H1 (cell line): ENCODE results near the gene CEP128. TPM values are rescaled to one million over a fixed set of nuclear protein-coding genes. Genes with fewer than 3 reads are reported as not detected.

Experiments
- CTCF ChIA-PET: fragments of 300-600 bp; sonication (Branson Sonifier 250); formaldehyde crosslinking; loops from one replicate; lab custom pipeline; 2021; ENCODE audit not compliant: partially characterized antibody; lab: Charles Lee
- POLR2A ChIA-PET: fragments of 300-600 bp; sonication (Branson Sonifier 250); formaldehyde crosslinking; loops from one replicate; lab custom pipeline; 2021; ENCODE audit warnings: inconsistent platforms; ENCODE audit not compliant: partially characterized antibody; lab: Charles Lee
- DNase-seq, 2 experiments: peaks; one replicate each; pipeline versions ENCODE4 v3.0.0 to v3.0.0-alpha.2; 2010 to 2022; ENCODE audit warnings: low spot score in 2 of 2, low read depth in 1 of 2, mixed read lengths in 1 of 2
- FAIRE-seq: peaks from 2 replicates; lab custom pipeline; 2011; peaks lifted over from hg19 to GRCh38; lab: Jason Lieb, UNC
- H2AFZ ChIP-seq: 2 replicates; pipeline ENCODE4 v1.8.1; 2012; ENCODE audit warnings: low read length, inconsistent platforms
- H2AK5ac ChIP-seq: 2 replicates; pipeline ENCODE4 v1.6.1; 2013; ENCODE audit warnings: low read depth, low read length
- H2BK120ac ChIP-seq: replicated peaks from 2 replicates; pipeline ENCODE3; 2013; ENCODE audit warnings: low read depth, low read length, inconsistent platforms
- H2BK12ac ChIP-seq: 2 replicates; pipeline ENCODE4 v1.6.1; 2013; ENCODE audit warnings: low read depth, low read length
- H2BK15ac ChIP-seq: 2 replicates; pipeline ENCODE4 v1.6.1; 2013; ENCODE audit warnings: low read length
- H2BK20ac ChIP-seq: 2 replicates; pipeline ENCODE4 v1.6.1; 2013; ENCODE audit warnings: low read length
- H2BK5ac ChIP-seq: 2 replicates; pipeline ENCODE4 v1.6.1; 2013; ENCODE audit warnings: low read depth, low read length
- H3K14ac ChIP-seq: 2 replicates; pipeline ENCODE4 v1.6.1; 2013; ENCODE audit warnings: inconsistent platforms; ENCODE audit not compliant: insufficient read length
- H3K18ac ChIP-seq: 2 replicates; pipeline ENCODE4 v1.6.1; 2013; ENCODE audit warnings: low read length; ENCODE audit errors: extremely low read depth
- H3K23ac ChIP-seq: 2 replicates; pipeline ENCODE4 v1.6.1; 2013; ENCODE audit warnings: inconsistent platforms; ENCODE audit not compliant: insufficient read length
- H3K23me2 ChIP-seq: 2 replicates; pipeline ENCODE4 v1.6.1; 2013; ENCODE audit warnings: low read depth, low read length
- H3K27ac ChIP-seq: 2 replicates; pipeline ENCODE4 v1.6.1; 2011; ENCODE audit warnings: low read depth, low read length, inconsistent platforms
- H3K27me3 ChIP-seq, 4 experiments: replicated peaks in 1 of 4; 1 replicate in 1 of 4; 2 replicates in 3 of 4; pipeline versions ENCODE4 v1.6.1 to v1.8.1; 2011 to 2013; ENCODE audit warnings: low read length in 3 of 4, mild to moderate bottlenecking in 3 of 4, inconsistent platforms in 2 of 4, mixed read lengths in 2 of 4, moderate library complexity in 1 of 4; ENCODE audit not compliant: control insufficient read depth in 3 of 4, insufficient read depth in 3 of 4; ENCODE audit errors: extremely low read depth in 1 of 4
- H3K36me3 ChIP-seq, 4 experiments: 2 replicates each; pipeline versions ENCODE4 v1.6.1 to v1.8.1; 2011 to 2013; ENCODE audit warnings: mild to moderate bottlenecking in 4 of 4, low read length in 3 of 4, moderate library complexity in 2 of 4, control low read depth in 1 of 4, inconsistent platforms in 1 of 4; ENCODE audit not compliant: insufficient read depth in 4 of 4, control insufficient read depth in 2 of 4
- H3K4ac ChIP-seq: replicated peaks from 2 replicates; pipeline ENCODE3; 2013; ENCODE audit warnings: low read length, low read depth, mixed read lengths, inconsistent platforms; ENCODE audit not compliant: insufficient read length
- H3K4me1 ChIP-seq, 4 experiments: replicated peaks in 1 of 4; 1 replicate in 1 of 4; 2 replicates in 3 of 4; pipeline versions ENCODE4 v1.6.1 to v1.8.1; 2011 to 2013; ENCODE audit warnings: low read length in 3 of 4, inconsistent platforms in 2 of 4, mixed read lengths in 1 of 4; ENCODE audit not compliant: insufficient read depth in 4 of 4, control insufficient read depth in 3 of 4
- H3K4me2 ChIP-seq, 2 experiments: 2 replicates each; pipeline versions ENCODE4 v1.6.1 to v1.8.1; 2011 to 2013; ENCODE audit warnings: low read depth in 2 of 2, low read length in 2 of 2, control low read depth in 1 of 2, inconsistent platforms in 1 of 2, mild to moderate bottlenecking in 1 of 2; ENCODE audit not compliant: insufficient read depth in 1 of 2
- H3K4me3 ChIP-seq, 4 experiments: fragments of 200-600, 300-600 bp in 1 of 4; sonication (generic), shearing (Covaris generic), sonication (Bioruptor Twin) in 1 of 4; 2 replicates each; pipeline versions ENCODE4 v1.5.1 to v1.8.1; 2011 to 2016; ENCODE audit warnings: low read length in 4 of 4, low read depth in 3 of 4, control low read depth in 2 of 4, inconsistent platforms in 2 of 4, mild to moderate bottlenecking in 2 of 4, mixed read lengths in 1 of 4, moderate library complexity in 1 of 4; ENCODE audit not compliant: insufficient read depth in 2 of 4; ENCODE audit errors: extremely low read depth in 1 of 4
- H3K56ac ChIP-seq: replicated peaks from 2 replicates; pipeline ENCODE3; 2013; ENCODE audit warnings: low read depth, mild to moderate bottlenecking, mixed read lengths, low read length, inconsistent platforms; ENCODE audit not compliant: insufficient read length
- H3K79me1 ChIP-seq: 2 replicates; pipeline ENCODE4 v1.6.1; 2013; ENCODE audit warnings: low read depth, low read length, control low read depth
- H3K79me2 ChIP-seq, 2 experiments: 2 replicates each; pipeline versions ENCODE4 v1.6.1 to v1.8.1; 2012 to 2013; ENCODE audit warnings: low read length in 2 of 2, mild to moderate bottlenecking in 2 of 2, inconsistent platforms in 1 of 2; ENCODE audit not compliant: insufficient read depth in 2 of 2, control insufficient read depth in 1 of 2
- H3K9ac ChIP-seq, 4 experiments: replicated peaks in 1 of 4; 1 replicate in 1 of 4; 2 replicates in 3 of 4; pipeline versions ENCODE4 v1.6.1 to v1.8.1; 2011 to 2013; ENCODE audit warnings: low read depth in 3 of 4, low read length in 3 of 4, control low read depth in 2 of 4, mild to moderate bottlenecking in 2 of 4, moderate library complexity in 2 of 4, inconsistent platforms in 1 of 4; ENCODE audit errors: extremely low read depth in 1 of 4
- H3K9me3 ChIP-seq, 2 experiments: 2 replicates each; pipeline versions ENCODE4 v1.6.1 to v1.8.1; 2012 to 2013; ENCODE audit warnings: mild to moderate bottlenecking in 2 of 2, moderate library complexity in 2 of 2, control low read depth in 1 of 2, inconsistent platforms in 1 of 2, low read depth in 1 of 2, low read length in 1 of 2, mixed read lengths in 1 of 2; ENCODE audit not compliant: insufficient read depth in 2 of 2
- H4K20me1 ChIP-seq, 2 experiments: replicated peaks in 1 of 2; 2 replicates each; pipeline versions ENCODE3 to v1.8.1; 2011 to 2013; ENCODE audit warnings: inconsistent platforms in 2 of 2, low read length in 2 of 2, mild to moderate bottlenecking in 1 of 2; ENCODE audit not compliant: insufficient read depth in 2 of 2, control insufficient read depth in 1 of 2
- H4K5ac ChIP-seq: 2 replicates; pipeline ENCODE4 v1.6.1; 2013; ENCODE audit warnings: low read length, low read depth, mixed read lengths, inconsistent platforms; ENCODE audit not compliant: insufficient read length
- H4K8ac ChIP-seq: 2 replicates; pipeline ENCODE4 v1.8.0; 2013; ENCODE audit warnings: mild to moderate bottlenecking, moderate library complexity, low read length, inconsistent platforms; ENCODE audit not compliant: insufficient read depth; ENCODE audit errors: extremely low read depth
- H4K91ac ChIP-seq: replicated peaks from 2 replicates; pipeline ENCODE3; 2013; ENCODE audit warnings: low read length, mixed read lengths, inconsistent platforms; ENCODE audit not compliant: insufficient read length
- BCL11A ChIP-seq, 2 experiments: IDR thresholded peaks; one replicate each; pipeline ENCODE4 v1.6.1; 2011; ENCODE audit warnings: low read depth in 2 of 2, low read length in 2 of 2, mild to moderate bottlenecking in 2 of 2
- CTBP2 ChIP-seq: IDR thresholded peaks from 2 replicates; pipeline ENCODE4 v1.7.0; 2011; ENCODE audit warnings: borderline replicate concordance, mild to moderate bottlenecking, moderate library complexity, mixed read lengths, low read length; ENCODE audit not compliant: insufficient read depth, insufficient read length
- EZH2 ChIP-seq: fragments of 200-600 bp; sonication (generic); IDR thresholded peaks from 2 replicates; pipeline ENCODE4 v1.7.1; 2012; ENCODE audit warnings: low read depth, mild to moderate bottlenecking, moderate library complexity, low read length, inconsistent platforms; ENCODE audit not compliant: severe bottlenecking
- RAD21 ChIP-seq, 2 experiments: IDR thresholded peaks in 1 of 2; conservative IDR thresholded peaks in 1 of 2; 2 replicates each; pipeline ENCODE4 v1.6.1; 2011; ENCODE audit warnings: low read depth in 2 of 2, low read length in 2 of 2, improper control_type of control experiment in 1 of 2, inconsistent platforms in 1 of 2, mild to moderate bottlenecking in 1 of 2, moderate library complexity in 1 of 2
- SP4 ChIP-seq: IDR thresholded peaks from 2 replicates; pipeline ENCODE4 v1.6.1; 2012; ENCODE audit warnings: low read length, inconsistent platforms
- WGBS, 2 experiments: shearing (Covaris generic) in 1 of 2; methylation state at CpG; one replicate each; pipeline versions ENCODE4 v1.1.6 to v1.1.7; 2013 to 2015; ENCODE audit warnings: low lambda C conversion rate in 2 of 2, mixed read lengths in 2 of 2, inconsistent platforms in 1 of 2, low coverage in 1 of 2, missing lambda C conversion rate in 1 of 2; ENCODE audit not compliant: insufficient replicate concordance in 2 of 2, insufficient coverage in 1 of 2, insufficient read length in 1 of 2; ENCODE audit errors: extremely low coverage in 1 of 2, missing lambda C conversion rate in 1 of 2; 5-methylcytosine and 5-hydroxymethylcytosine counted together
- polyA plus RNA-seq, 7 experiments: library from polyadenylated mRNA; depleted of rRNA in 3 of 7; stranded (reverse) in 5 of 7; unstranded in 2 of 7; fragments of >200 nt in 5 of 7; fragments of 200-250 nt in 2 of 7; gene quantifications; 1 replicate in 5 of 7; 2 replicates in 1 of 7; 4 replicates in 1 of 7; pipeline versions ENCODE4 v1.2.1 to v1.2.3, GENCODE V29; 2011 to 2013; ENCODE audit warnings: missing spikeins in 2 of 7, mixed read lengths in 2 of 7
- total RNA-seq: library from RNA; stranded (reverse); fragmentation: NEBNext Ultra II Directional; extraction: Animal tissue kit (Norgen Biotek cat#: 25700); gene quantifications from 2 replicates; pipeline ENCODE4 v1.2.1, GENCODE V29; 2021
- TF ChIP-seq, protein P1 (sequence below): IDR thresholded peaks from 2 replicates; pipeline ENCODE4 v1.6.1; 2012; ENCODE audit warnings: inconsistent platforms
- TF ChIP-seq, protein P2 (sequence below): IDR thresholded peaks from 2 replicates; pipeline ENCODE4 v1.6.1; 2012; ENCODE audit warnings: low read length, inconsistent platforms

The CEP128 gene
- total and polyA plus RNA-seq, 2 of the 8 experiments (the other 6 are each of a cell fraction or from before 2014, with no cell fraction given), result 1.9 to 17.0 TPM

DNA sequence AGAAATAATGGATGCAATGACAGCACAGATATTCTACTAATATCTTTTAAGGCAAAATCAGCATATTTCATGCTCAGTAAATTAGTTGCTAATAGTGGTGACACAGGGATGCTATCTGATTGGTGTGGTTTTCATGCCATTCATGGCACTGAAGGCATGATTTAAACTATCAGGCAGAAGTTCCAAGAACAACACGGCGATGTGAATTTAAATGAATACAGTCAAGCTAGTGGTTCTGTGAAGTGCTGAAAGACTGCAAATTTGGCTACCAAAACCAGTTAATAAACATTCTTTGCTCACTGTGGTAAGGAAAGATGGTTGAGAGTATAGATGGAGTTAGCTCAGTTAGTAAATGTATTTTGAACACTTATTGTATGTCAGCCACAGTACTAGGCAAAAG is 458.2 kb downstream of the CEP128 start:
- WGBS, 2 experiments, result 94% methylated on average over 2 of the region's 2 CpGs; no CpG with 5 or more reads in 1 of the 2 experiments
- Histone ChIP-seq H2BK20ac (no peak overlapping the region), H3K36me3 (no peaks in the 10 kb centered on the region), H2BK15ac (no peak overlapping the region), H4K91ac (no peak overlapping the region), H3K23ac (no peak overlapping the region), H3K4me3 (no peak overlapping the region), H4K5ac (no peak overlapping the region), H3K14ac (no peak overlapping the region), H2BK12ac (no peak overlapping the region), H3K56ac (no peak overlapping the region), H3K4ac (no peak overlapping the region), H2BK120ac (no peak overlapping the region), H3K79me1 (no peaks in the 10 kb centered on the region), H3K23me2 (no peaks in the 10 kb centered on the region), H3K9me3 (no peaks in the 10 kb centered on the region), H4K20me1 (no peaks in the 10 kb centered on the region), H3K18ac (no peak overlapping the region), H2AK5ac (no peak overlapping the region), H3K9ac (no peak overlapping the region), H4K8ac (no peak overlapping the region), H3K4me1 (no peaks in the 10 kb centered on the region), H2BK5ac (no peak overlapping the region), H3K79me2 (no peaks in the 10 kb centered on the region), H3K27ac (no peak overlapping the region), H3K27me3 (no peaks in the 10 kb centered on the region), H2AFZ (no peak overlapping the region), H3K4me2 (no peak overlapping the region)
- DNase-seq (no peak), FAIRE-seq (no peak)
- CTCF ChIA-PET, result interaction anchor here (1.5 to 2.0 kb wide), 2 partner anchors 11 to 14 kb away, joined by 4 to 6 read pairs; no protein-coding TSS in a partner anchor
- POLR2A ChIA-PET, result no interaction called here
- no peak for TF ChIP-seq RAD21 (IDR thresholded peaks at IDR 0.05 in 1 of 2, conservative IDR thresholded peaks at IDR 0.05 in 1 of 2; ENCODE audit: low read depth in 2 of 2, low read length in 2 of 2)
- TF ChIP-seq BCL11A (IDR thresholded peaks at IDR 0.05; ENCODE audit: low read depth in 2 of 2, low read length in 2 of 2), result no peak
- no peak for TF ChIP-seq SP4
- TF ChIP-seq, protein P1, sequence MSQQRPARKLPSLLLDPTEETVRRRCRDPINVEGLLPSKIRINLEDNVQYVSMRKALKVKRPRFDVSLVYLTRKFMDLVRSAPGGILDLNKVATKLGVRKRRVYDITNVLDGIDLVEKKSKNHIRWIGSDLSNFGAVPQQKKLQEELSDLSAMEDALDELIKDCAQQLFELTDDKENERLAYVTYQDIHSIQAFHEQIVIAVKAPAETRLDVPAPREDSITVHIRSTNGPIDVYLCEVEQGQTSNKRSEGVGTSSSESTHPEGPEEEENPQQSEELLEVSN, result no peak
- TF ChIP-seq CTBP2, result no peak
- TF ChIP-seq EZH2, result no peak
- TF ChIP-seq, protein P2, sequence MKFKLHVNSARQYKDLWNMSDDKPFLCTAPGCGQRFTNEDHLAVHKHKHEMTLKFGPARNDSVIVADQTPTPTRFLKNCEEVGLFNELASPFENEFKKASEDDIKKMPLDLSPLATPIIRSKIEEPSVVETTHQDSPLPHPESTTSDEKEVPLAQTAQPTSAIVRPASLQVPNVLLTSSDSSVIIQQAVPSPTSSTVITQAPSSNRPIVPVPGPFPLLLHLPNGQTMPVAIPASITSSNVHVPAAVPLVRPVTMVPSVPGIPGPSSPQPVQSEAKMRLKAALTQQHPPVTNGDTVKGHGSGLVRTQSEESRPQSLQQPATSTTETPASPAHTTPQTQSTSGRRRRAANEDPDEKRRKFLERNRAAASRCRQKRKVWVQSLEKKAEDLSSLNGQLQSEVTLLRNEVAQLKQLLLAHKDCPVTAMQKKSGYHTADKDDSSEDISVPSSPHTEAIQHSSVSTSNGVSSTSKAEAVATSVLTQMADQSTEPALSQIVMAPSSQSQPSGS, result no peak
